ENCODE measurements around the gene PRR33. TPM values are rescaled to one million over a fixed set of nuclear protein-coding genes. Genes with fewer than 3 reads are reported as not detected.

The PRR33 gene
- total RNA-seq, 2 experiments from 2014 or later, result 0.07 TPM; not detected in 1

- intact Hi-C loops (cut with micrococcal nuclease), result loop anchor here (1.0 to 2.0 kb wide), 2 partner anchors 9 to 44 kb away; partner anchors contain the start of gene LSP1
- Mint-ChIP-seq H3K9me3 (no peaks in the 10 kb centered on the region), H3K36me3 (no peaks in the 10 kb centered on the region), H3K27ac (peak overlapping the region; percentile 77), H3K27me3 (no peaks in the 10 kb centered on the region), H3K4me1 (ENCODE audit: low read depth) (peaks cover 47% of the 10 kb centered on the region), H3K4me3 (peak overlapping the region; percentile 67)
- ChIA-PET POLR2A (no interaction called here), CTCF (interaction anchor here (1.5 kb wide), 1 partner anchor 150 kb away, joined by 4 read pairs; no protein-coding TSS in a partner anchor)
- DNase-seq, result peak; percentile 77
Measured at GRCh38 chr11:1844221-1845094, 47.2 kb downstream of the PRR33 start.

GRCh38 chr11:1843796-1844195 lies 47.9 kb downstream of the PRR33 start:
- Mint-ChIP-seq H3K27me3 (no peaks in the 10 kb centered on the region), H3K36me3 (no peaks in the 10 kb centered on the region), H3K9me3 (no peaks in the 10 kb centered on the region), H3K4me1 (ENCODE audit: low read depth) (peaks cover 41% of the 10 kb centered on the region), H3K4me3 (no peak overlapping the region), H3K27ac (no peak overlapping the region)
- intact Hi-C loops (cut with micrococcal nuclease), result loop anchor here (1.0 to 2.0 kb wide), 2 partner anchors 10 to 45 kb away; partner anchors contain the start of gene LSP1
- CTCF ChIA-PET, result interaction anchor here (1.3 to 1.5 kb wide), 3 partner anchors 11 to 150 kb away, joined by 3 to 4 read pairs (median 3); no protein-coding TSS in a partner anchor
- DNase-seq, result no peak
- POLR2A ChIA-PET, result no interaction called here

- ChIA-PET POLR2A (no interaction called here), CTCF (interaction anchor here (1.3 to 1.5 kb wide), 3 partner anchors 11 to 149 kb away, joined by 3 to 4 read pairs (median 3); no protein-coding TSS in a partner anchor)
- Mint-ChIP-seq H3K4me3 (no peak overlapping the region), H3K27ac (peak overlapping the region; percentile 19), H3K36me3 (no peaks in the 10 kb centered on the region), H3K9me3 (no peaks in the 10 kb centered on the region), H3K27me3 (no peaks in the 10 kb centered on the region), H3K4me1 (ENCODE audit: low read depth) (peaks cover 38% of the 10 kb centered on the region)
- intact Hi-C loops (cut with micrococcal nuclease), result no loop called here
- no peak for DNase-seq
Measured at GRCh38 chr11:1843098-1843473, 48.6 kb downstream of the PRR33 start.

- Mint-ChIP-seq H3K27ac (peak overlapping the region; percentile 23), H3K36me3 (no peaks in the 10 kb centered on the region), H3K27me3 (no peaks in the 10 kb centered on the region), H3K4me3 (no peak overlapping the region), H3K4me1 (ENCODE audit: low read depth) (peaks cover 38% of the 10 kb centered on the region), H3K9me3 (no peaks in the 10 kb centered on the region)
- POLR2A ChIA-PET, result interaction anchor here (1.3 kb wide), 1 partner anchor 9 kb away, joined by 3 read pairs; no protein-coding TSS in a partner anchor
- intact Hi-C loops (cut with micrococcal nuclease), result no loop called here
- no peak for DNase-seq
- CTCF ChIA-PET, result interaction anchor here (1.3 to 2.1 kb wide), 4 partner anchors 10 to 148 kb away, joined by 3 to 7 read pairs (median 4); no protein-coding TSS in a partner anchor
Measured at GRCh38 chr11:1842149-1843097, 49.3 kb downstream of the PRR33 start.

GRCh38 chr11:1841511-1842148 lies 50.1 kb downstream of the PRR33 start:
- ChIA-PET POLR2A (interaction anchor here (1.3 kb wide), 1 partner anchor 10 kb away, joined by 3 read pairs; no protein-coding TSS in a partner anchor), CTCF (interaction anchor here (1.4 to 2.1 kb wide), 2 partner anchors 9 to 148 kb away, joined by 5 to 7 read pairs; no protein-coding TSS in a partner anchor)
- no peaks in the 10 kb centered on the region for H3K9me3 Mint-ChIP-seq
- H3K4me1 Mint-ChIP-seq (ENCODE audit: low read depth), result peaks cover 34% of the 10 kb centered on the region
- H3K27me3 Mint-ChIP-seq, result no peaks in the 10 kb centered on the region
- intact Hi-C loops (cut with micrococcal nuclease), result no loop called here
- no peaks in the 10 kb centered on the region for H3K36me3 Mint-ChIP-seq
- no peak for DNase-seq
- no peak overlapping the region for H3K27ac Mint-ChIP-seq
- no peak overlapping the region for H3K4me3 Mint-ChIP-seq

- Mint-ChIP-seq H3K27me3 (no peaks in the 10 kb centered on the region), H3K9me3 (no peaks in the 10 kb centered on the region), H3K27ac (no peak overlapping the region), H3K36me3 (no peaks in the 10 kb centered on the region), H3K4me1 (ENCODE audit: low read depth) (peaks cover 33% of the 10 kb centered on the region), H3K4me3 (no peak overlapping the region)
- no peak for DNase-seq
- ChIA-PET POLR2A (interaction anchor here (1.3 kb wide), 1 partner anchor 10 kb away, joined by 3 read pairs; no protein-coding TSS in a partner anchor), CTCF (interaction anchor here (0.7 to 2.1 kb wide), 5 partner anchors 8 to 311 kb away, joined by 3 to 7 read pairs (median 4); no protein-coding TSS in a partner anchor)
- intact Hi-C loops (cut with micrococcal nuclease), result no loop called here
Measured at GRCh38 chr11:1840780-1841480, 50.8 kb downstream of the PRR33 start.

GRCh38 chr11:1839924-1840779 lies 51.5 kb downstream of the PRR33 start:
- Mint-ChIP-seq H3K27ac (no peak overlapping the region), H3K36me3 (no peaks in the 10 kb centered on the region), H3K27me3 (no peaks in the 10 kb centered on the region), H3K4me1 (ENCODE audit: low read depth) (peaks cover 26% of the 10 kb centered on the region), H3K4me3 (no peak overlapping the region), H3K9me3 (no peaks in the 10 kb centered on the region)
- intact Hi-C loops (cut with micrococcal nuclease), result no loop called here
- POLR2A ChIA-PET, result no interaction called here
- CTCF ChIA-PET, result interaction anchor here (0.7 to 2.1 kb wide), 8 partner anchors 7 to 312 kb away, joined by 3 to 16 read pairs (median 4); no protein-coding TSS in a partner anchor
- DNase-seq, result no peak

- peaks cover 18% of the 10 kb centered on the region for H3K4me1 Mint-ChIP-seq (ENCODE audit: low read depth)
- POLR2A ChIA-PET, result no interaction called here
- no peaks in the 10 kb centered on the region for H3K9me3 Mint-ChIP-seq
- no peak for DNase-seq
- intact Hi-C loops (cut with micrococcal nuclease), result no loop called here
- no peaks in the 10 kb centered on the region for H3K27me3 Mint-ChIP-seq
- H3K36me3 Mint-ChIP-seq, result no peaks in the 10 kb centered on the region
- no peak overlapping the region for H3K27ac Mint-ChIP-seq
- CTCF ChIA-PET, result interaction anchor here (0.8 to 2.0 kb wide), 6 partner anchors 43 to 312 kb away, joined by 3 to 16 read pairs (median 4); partner anchors contain the start of gene H19
- H3K4me3 Mint-ChIP-seq, result no peak overlapping the region
Measured at GRCh38 chr11:1839204-1839923, 52.3 kb downstream of the PRR33 start.

- intact Hi-C loops (cut with micrococcal nuclease), result no loop called here
- Mint-ChIP-seq H3K4me1 (ENCODE audit: low read depth) (peaks cover 10% of the 10 kb centered on the region), H3K27ac (no peak within 1 kb of the TSS), H3K4me3 (no peak within 1 kb of the TSS), H3K27me3 (peaks cover under 1% of the 10 kb centered on the region), H3K9me3 (no peaks in the 10 kb centered on the region), H3K36me3 (no peaks in the 10 kb centered on the region)
- DNase-seq, result no peak
- ChIA-PET POLR2A (no interaction called here), CTCF (interaction anchor here (0.8 to 2.0 kb wide), 6 partner anchors 44 to 313 kb away, joined by 3 to 16 read pairs (median 4); partner anchors contain the start of gene H19)
Measured at GRCh38 chr11:1838426-1839144, 53.1 kb downstream of the PRR33 start, which contains the start of gene TNNI2. TNNI2 (plus strand) TSS chr11:1838981; CDS start chr11:1839697, 716 bp downstream.
